GM12892 (cell line): ENCODE results near the gene ARHGEF4.
"Not testable (repeated sequence)": the region's sequence is repeated elsewhere in the genome, so short reads cannot be mapped to it uniquely, and the experiment has no call there.

Experiments
- DNase-seq: peaks from one replicate; pipeline ENCODE4 v3.0.0; 2011; ENCODE audit not compliant: insufficient read length
- FAIRE-seq: peaks from 2 replicates; lab custom pipeline; 2011; peaks lifted over from hg19 to GRCh38; lab: Jason Lieb, UNC
- POLR2A ChIP-seq: IDR thresholded peaks from 2 replicates; pipeline ENCODE4 v1.6.1; 2011; ENCODE audit warnings: low read depth, low read length, control low read depth
- POLR2AphosphoS5 ChIP-seq: IDR thresholded peaks from 2 replicates; pipeline ENCODE4 v1.6.1; 2011; ENCODE audit warnings: low read depth, low read length, control low read depth
- TAF1 ChIP-seq: IDR thresholded peaks from 2 replicates; pipeline ENCODE4 v1.6.1; 2011; ENCODE audit warnings: low read depth, mild to moderate bottlenecking, control low read depth, low read length, borderline replicate concordance

The ARHGEF4 gene

DNA sequence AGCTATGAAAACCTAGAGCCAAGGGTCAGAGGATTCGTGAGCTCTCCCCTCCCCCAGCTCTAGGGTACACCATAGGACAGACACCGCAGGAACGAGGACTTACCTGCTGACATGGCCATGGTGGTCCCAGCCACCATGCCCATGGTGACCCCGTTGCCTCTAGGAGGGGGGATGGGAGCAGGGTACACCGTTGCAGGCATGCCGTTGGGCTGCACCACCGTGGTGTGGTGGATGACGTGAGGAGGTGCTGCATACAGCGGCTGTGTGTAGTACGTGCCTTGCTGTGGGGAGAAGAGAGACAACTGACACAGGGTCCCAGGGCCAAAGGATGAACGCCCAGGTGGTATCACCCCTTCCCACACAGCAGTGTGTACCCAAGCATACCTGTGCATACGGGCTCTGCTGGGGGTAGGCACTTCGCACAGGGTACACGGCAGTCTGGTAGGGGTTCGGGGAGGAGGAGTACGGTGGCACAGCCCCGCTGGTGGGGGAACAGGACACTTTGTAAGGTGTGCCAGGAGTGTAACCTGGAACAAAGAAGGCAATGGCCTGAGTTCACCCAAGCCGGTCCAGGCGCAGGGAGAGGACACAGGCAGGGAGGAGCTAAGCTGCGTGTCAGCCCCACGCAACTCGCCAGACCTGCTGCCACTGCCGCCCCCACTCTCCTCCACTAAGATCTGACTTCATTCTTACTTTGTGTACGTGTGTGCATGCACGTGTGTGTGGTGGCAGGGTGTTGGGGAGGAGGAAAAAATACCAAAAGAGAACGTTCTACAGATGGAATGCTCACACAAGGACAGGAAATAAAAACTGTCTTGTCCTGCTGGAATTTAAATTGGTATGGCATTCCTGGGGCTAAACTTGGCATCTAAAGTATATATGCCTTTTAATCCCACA lies 218.7 kb downstream of the ARHGEF4 start:
- FAIRE-seq (no peak), DNase-seq (no peak)
- no peak for TF ChIP-seq POLR2AphosphoS5
- no peak for TF ChIP-seq TAF1
- TF ChIP-seq POLR2A, result no peak

- TF ChIP-seq POLR2AphosphoS5 (no peak), POLR2A (no peak), TAF1 (no peak)
- DNase-seq (no peak), FAIRE-seq (no peak)
These were observed 219.7 kb downstream of the ARHGEF4 start for GRCh38 chr2:131056204-131056931.

GRCh38 chr2:131056932-131057287 lies 220.2 kb downstream of the ARHGEF4 start:
- DNase-seq (no peak), FAIRE-seq (no peak)
- TF ChIP-seq POLR2AphosphoS5, result no peak
- no peak for TF ChIP-seq TAF1
- no peak for TF ChIP-seq POLR2A

DNA sequence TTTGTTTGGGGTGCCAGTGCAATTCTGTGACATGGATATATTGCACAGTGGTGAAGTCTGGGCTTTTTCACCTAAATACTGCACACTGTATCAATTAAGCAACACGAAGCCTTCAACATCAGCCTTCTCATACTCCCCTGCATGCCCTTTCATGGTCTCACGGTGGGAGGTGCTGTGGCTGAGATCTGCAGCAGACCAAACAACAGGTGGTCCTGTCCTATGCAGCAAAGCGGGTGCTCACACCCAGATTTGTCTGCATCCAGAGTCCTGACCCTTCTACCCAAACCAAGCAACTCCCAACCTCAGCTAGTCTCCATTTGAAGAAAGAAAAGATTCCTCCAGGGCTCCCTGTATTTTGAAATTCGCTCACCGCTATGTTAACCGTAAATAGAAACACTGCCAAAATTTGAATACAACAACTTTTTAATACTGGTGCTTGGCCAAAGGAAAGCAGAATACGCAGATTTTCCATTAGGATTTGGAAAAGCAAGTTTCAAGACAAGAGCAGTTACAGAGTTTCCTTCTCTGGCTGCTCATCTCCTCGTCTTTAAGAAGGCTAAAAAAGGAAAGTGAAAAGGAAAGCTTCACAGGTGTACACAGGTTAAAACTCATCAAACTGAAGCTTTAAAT lies 221.6 kb downstream of the ARHGEF4 start:
- DNase-seq, result no peak
- FAIRE-seq, result no peak
- TF ChIP-seq POLR2AphosphoS5, result no peak
- no peak for TF ChIP-seq POLR2A
- no peak for TF ChIP-seq TAF1

- TF ChIP-seq POLR2AphosphoS5 (no peak), POLR2A (no peak), TAF1 (no peak)
- no peak for DNase-seq
- no peak for FAIRE-seq
These were observed 222.2 kb downstream of the ARHGEF4 start for GRCh38 chr2:131058920-131059319.

DNA sequence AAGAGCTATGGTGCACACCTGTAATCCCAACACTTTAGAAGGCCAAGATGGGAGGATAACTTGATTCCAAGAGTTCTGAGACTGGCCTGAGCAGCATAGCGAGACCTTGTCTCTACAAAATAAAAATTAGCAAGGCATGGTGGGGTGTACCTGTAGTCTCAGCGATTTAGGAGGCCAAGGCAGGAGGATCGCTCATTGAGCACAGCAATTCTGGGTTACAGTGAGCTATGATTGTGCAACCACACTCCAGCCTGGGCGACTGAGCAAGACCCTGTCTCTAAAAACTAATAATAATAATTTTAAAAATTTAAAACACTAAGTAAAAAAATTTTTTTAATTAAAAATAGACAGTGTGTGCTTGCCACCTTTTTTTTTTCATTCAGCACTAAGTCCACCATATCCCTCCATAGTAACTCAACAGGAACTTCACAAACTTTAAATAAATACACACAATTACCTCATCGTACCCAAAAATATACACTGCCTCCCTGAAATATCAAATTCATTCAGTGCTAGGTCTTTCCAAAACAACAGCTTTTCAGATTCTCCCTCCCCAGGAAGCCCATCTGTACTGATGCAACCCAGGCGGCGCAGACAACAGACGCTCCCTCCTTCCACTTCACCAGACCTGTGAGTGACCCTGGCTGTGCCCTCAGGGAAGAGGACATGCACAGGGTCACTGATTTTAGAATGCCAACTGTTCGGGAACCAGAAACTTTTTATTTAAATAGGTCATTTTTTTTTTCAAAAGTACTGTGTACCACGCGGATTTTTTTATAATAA lies 227.0 kb downstream of the ARHGEF4 start:
- no peak for FAIRE-seq
- DNase-seq, result no peak
- TF ChIP-seq POLR2AphosphoS5, result no peak
- TF ChIP-seq POLR2A, result no peak
- no peak for TF ChIP-seq TAF1

DNA sequence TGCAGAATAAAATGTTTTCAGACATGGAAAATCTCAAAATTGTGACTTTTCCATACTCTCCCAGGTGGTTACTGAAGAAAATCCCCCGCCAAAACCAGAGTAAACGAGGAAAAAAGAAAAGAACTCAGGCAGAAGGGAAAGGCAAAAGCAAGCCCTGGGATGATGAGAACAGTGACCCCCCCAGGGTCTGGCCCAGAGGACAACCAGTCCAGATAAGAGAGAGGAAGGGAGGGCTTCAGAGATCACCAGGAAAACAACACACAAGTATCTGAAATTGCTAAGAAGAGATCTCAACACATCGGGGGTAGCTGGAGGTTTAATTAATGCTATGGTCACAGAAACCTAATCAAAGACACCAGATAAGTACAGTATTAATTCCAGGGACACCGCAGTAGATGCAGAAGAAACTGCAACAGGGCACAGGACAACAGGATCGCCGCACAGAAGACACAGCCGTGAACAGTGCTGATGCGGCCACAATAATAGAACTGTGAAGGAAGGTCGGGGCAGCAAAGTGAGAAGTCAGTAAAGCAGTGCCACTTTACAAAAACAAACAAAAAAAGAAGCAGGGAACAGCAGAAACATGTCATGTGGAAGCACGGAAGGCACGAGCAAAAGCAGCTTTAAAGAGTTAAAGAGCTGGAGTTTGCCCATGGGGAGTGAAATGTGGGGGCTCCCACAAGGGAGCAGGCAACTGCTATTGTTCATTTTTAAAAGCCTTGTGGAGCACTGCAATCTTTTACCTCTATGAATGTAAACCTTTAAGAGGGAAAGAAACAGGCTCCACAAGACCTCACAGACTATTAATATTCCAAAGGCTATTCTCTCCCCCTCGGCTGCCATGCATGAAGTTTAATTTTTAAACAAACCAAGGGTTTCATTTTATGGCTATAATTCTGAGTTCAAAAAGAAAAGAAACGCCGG lies 228.1 kb downstream of the ARHGEF4 start:
- no peak for TF ChIP-seq POLR2AphosphoS5
- no peak for TF ChIP-seq TAF1
- DNase-seq, result no peak
- no peak for FAIRE-seq

- TF ChIP-seq POLR2AphosphoS5 (no peak), TAF1 (no peak), POLR2A (no peak)
- FAIRE-seq (no peak), DNase-seq (no peak)
These were observed 230.9 kb downstream of the ARHGEF4 start for GRCh38 chr2:131067465-131068125.

DNA sequence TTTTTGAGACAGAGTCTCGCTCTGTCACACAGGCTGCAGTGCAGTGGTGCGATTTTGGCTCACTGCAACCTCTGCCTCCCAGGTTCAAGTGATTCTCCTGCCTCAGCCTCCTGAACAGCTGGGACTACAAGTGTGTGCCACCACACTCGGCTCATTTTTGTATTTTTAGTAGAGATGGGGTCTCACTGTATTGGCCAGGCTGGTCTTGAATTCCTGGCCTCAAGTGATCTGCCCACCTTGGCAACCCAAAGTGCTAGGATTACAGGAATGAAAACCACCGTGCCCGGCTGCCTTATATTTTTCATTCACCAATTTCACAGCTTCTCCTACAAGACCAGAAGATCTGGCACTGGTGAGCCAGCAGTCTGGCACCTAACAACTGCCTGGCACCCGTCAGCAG lies 231.5 kb downstream of the ARHGEF4 start:
- not testable (repeated sequence) for FAIRE-seq, DNase-seq

GRCh38 chr2:131075578-131075977 lies 238.9 kb downstream of the ARHGEF4 start:
- not testable (repeated sequence) for DNase-seq, FAIRE-seq
